Amygdala (tissue), 56 donors: ENCODE data around the gene MLH1.
A peak's percentile ranks its signal among the peaks of the same experiment; 100 is the strongest.
"Not testable (repeated sequence)": the region's sequence is repeated elsewhere in the genome, so short reads cannot be mapped to it uniquely, and the experiment has no call there.

Experiments used
- DNase-seq, 56 donors: peaks; one replicate each; lab custom pipeline; 2025; lab: John Stamatoyannopoulos, UW

The MLH1 gene

DNA sequence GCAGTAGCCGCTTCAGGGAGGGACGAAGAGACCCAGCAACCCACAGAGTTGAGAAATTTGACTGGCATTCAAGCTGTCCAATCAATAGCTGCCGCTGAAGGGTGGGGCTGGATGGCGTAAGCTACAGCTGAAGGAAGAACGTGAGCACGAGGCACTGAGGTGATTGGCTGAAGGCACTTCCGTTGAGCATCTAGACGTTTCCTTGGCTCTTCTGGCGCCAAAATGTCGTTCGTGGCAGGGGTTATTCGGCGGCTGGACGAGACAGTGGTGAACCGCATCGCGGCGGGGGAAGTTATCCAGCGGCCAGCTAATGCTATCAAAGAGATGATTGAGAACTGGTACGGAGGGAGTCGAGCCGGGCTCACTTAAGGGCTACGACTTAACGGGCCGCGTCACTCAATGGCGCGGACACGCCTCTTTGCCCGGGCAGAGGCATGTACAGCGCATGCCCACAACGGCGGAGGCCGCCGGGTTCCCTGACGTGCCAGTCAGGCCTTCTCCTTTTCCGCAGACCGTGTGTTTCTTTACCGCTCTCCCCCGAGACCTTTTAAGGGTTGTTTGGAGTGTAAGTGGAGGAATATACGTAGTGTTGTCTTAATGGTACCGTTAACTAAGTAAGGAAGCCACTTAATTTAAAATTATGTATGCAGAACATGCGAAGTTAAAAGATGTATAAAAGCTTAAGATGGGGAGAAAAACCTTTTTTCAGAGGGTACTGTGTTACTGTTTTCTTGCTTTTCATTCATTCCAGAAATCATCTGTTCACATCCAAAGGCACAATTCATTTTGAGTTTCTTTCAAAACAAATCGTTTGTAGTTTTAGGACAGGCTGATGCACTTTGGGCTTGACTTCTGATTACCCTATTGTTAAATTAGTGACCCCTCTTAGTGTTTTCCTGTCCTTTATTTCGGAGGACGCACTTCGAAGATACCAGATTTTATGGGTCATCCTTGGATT is at the start of gene MLH1:
TSS of gene MLH1 (plus strand) at position 193 of the 958 bp plus-strand sequence. CDS start at position 223, 30 bp downstream.
- no peak for DNase-seq

DNA sequence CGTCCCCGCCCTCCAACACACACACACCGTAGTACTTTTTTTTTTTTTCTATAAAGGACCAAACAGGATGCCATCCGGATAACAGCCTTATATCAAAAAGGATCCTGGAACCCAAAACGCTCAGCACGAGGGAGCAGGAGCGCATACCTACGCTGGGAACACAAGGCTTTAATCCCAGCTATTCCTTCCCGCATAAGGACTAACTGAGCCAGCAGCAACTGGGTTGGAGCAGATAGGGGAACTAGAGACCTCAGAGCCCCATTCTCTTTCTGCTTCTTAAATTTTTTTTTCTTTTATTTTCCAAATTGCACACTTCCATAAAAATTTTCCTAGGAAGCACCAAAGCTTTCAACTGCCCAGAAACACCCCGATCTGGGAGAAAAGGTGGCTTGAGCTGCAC is 49.7 kb upstream of the MLH1 start:
- no peak for DNase-seq

DNA sequence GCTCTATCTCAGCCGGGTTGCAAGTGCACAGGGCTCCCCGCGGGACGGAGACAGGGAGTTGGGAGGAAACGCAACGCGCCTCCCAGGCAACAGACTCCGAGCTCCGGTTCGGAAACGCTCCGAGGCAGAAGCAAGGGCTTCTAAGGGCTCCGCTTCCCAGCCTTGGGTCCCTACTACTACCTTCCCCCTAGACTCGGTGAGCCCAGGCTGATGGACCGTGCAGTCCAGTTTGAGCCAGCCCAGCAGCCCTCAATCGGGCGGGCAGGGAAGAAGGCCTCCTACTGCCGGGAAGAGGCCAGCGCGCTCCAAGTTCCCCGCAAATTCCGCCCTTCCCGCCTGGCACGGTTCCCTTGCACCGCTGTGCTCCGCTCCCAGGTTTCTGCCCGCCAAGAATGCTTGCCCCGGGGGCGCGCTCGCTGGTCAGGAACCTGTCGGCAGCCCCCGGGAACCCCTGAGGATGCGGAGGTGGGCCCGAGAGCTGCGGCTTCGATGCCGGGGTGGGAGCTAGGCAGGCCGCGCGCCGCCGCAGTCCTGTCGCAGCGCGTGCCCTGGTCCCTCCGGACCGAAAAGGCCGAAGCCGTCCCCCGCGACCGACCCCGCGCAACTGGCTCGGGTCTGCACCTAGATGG is 49.2 kb upstream of the MLH1 start:
- DNase-seq: peak in 43 of 56 donors; percentile 2 to 73 (median 43)

DNA sequence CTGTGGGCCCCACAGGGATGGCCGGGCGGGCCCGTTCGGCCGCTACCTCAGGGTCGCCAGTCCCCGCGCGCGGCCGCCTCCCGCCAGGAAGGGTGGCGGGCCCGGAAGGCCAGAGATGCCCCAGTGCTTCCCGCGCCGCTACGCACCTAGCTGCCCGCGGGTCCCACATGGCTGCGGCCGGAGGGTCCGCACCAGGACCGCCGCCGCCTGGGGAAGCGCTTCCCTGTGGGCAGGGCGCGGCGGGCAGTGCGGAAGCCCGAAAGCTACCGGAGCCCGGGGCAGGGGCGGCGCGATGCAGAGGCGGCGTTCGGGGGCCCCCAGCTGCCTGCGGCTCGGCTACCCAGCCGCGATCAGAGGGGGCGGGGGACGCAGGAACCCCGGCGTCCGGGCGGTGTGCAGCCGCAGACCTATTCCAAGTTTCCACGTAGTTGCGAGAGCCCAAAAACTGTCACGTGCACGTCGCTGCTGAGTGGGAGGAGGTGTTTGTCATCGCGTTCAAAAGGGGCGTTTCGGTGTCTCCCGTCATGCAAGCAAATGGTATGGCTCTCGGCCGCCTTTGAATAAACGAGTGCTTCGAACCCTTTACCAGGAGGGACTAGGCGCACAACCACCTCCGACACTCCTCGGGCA is 48.6 kb upstream of the MLH1 start, which contains the start of gene TRANK1:
TSS of gene TRANK1 (minus strand) at position 414 of the 630 bp plus-strand sequence. CDS start at position 169, 245 bp downstream.
- peak in 48 of 56 donors; percentile 5 to 68 (median 37) for DNase-seq

DNA sequence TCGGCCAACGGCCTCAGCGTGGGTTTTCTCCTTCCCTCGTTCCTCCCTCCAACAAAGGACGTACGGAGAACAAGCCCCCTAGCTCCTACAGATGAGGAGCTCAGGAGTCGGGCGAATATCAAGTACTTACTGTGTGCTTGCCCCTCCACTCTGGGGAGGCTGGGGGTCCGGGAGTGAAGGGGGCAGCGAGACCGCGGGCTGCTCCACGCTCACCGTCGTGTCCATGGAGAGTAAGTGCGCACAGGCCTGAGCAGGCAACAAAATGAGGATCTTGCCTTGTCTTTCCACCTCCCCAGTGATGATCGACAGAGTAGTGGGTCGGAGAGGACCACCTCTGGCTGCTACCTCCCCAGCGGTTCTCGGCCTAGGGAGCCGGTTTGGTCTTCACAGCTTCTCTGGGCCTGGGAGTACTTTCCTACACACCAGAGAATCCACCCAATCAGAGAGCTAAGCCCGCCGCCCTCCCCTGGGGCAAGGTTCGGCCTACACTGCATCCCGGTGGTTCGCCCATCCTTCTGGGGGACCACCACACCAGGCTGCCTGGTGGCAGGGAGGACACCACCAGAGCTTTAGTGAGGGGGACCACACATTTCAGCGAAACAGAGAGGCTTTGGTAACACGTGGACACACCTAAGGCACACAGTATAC is 47.9 kb upstream of the MLH1 start:
- peak in 1 of 56 donors; percentile 9 for DNase-seq

DNA sequence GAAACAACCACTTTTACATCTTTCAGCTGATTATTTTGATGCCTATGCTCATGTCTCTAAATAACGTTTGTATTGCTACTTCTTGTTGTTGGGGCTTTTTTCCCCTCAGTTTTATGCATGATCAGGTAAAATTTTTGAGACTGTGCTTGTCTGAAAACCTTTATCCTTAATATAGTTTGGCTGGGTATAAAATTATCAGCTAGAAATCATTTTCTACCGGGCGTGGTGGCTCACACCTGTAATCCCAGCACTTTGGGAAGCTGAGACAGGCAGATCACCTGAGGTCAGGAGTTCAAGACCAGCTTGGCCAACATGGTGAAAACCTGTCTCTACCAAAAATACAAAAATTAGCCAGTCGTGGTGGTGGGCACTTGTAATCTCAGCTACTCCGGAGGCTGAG is 45.5 kb upstream of the MLH1 start:
- DNase-seq: not testable (repeated sequence)

DNA sequence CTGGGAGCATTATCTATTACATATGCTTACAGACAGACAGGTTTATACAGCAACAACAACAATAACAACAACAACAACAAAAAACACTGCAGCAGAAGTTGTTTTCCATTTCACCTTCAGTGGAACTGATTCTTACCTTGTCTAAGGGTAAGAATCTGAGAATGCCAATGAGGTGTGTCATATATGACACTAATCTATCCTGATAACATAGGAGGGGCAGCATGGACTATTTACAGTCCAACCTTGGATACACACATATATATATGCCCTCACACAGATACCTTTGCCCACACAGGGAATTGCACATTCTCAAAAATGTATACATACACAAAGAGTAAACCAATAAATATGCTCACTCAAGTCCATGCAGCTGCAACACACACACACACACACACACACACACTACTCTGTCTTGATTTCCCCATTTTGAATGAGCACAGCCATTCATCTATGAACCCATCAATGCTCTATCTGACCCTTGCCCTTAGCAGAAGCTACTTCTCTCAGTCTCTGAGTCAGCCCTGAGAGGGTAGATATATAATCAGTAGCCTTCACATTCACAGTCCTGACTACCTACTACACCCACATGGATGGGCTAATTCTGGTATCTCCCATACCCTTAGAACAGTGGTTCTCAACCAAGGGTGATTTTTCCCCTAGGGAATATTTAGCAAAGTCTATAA is 38.7 kb upstream of the MLH1 start:
- DNase-seq: no peak

DNA sequence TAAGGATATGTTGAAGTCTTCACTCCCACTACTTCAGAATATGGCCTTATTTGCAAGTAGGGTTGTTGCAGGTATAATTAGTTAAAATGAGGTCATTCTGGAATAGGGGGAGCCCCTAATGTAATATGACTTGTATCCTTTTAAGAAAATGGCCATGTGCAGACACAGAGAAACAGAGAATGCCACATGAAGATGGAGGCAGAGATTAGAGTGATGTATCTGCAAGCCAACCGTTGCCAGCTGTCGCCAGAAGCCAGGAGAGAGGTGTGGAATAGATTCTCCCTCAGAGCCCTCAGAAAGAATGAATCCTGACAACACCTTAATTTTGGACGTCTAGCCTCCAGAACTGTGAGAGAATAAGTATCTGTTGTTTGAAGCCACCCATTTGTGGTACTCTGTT is 37.2 kb upstream of the MLH1 start:
- DNase-seq: no peak

DNA sequence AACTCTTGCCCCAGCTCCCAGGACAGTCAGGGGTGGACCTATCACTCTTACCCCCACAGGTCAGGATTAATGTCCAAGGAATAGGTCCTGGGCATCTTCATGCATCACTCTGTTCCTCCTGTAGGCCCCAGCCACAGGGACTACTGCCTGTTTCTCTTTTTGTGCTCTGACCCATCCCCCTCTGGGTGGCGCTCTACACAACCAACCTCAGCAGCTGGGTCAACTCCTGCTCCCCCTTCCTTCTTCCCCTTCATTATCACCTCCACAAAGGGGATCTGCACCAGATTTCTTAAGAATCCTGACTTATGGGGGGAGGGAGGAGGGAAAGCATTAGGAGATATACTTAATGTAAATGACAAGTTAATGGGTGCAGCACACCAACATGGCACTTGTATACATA is 36.3 kb upstream of the MLH1 start:
- no peak for DNase-seq

DNA sequence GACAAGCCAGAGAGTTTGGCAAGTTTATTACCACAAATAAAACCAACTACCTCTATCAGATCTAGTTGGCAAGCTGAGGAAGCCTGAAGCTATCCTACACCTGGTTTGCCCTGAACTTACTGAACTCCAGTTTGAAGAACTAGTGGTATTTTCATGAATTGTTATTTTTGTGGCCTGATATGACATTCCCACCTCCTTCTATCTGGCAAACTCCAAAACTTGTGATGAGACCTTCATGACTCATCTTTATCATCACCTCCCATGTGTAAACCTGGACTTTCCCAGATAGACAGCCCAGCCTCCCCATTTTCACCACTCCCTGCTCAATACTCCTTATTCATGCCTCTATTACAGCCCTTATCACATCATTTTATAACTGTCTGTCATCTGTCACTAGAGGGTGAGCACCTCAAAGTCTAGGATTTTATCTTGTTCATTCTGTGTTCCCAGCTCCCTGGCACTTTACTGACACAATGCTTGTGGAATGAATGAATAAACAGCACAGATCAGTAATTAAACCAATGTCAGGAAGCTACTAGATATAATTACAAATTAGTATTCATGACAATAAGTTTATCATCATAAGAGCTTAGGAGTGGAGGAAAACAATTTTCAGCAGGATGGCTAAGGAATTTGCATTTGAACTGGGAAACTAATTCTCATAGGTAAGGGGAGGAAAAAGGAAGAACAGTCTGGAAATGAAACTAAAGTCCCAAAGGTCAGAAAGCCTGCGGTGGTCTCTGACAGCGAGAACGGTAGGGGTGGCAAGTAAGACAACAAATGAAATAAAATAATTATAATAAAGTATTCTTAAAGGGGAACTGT is 35.2 kb upstream of the MLH1 start:
- no peak for DNase-seq

DNA sequence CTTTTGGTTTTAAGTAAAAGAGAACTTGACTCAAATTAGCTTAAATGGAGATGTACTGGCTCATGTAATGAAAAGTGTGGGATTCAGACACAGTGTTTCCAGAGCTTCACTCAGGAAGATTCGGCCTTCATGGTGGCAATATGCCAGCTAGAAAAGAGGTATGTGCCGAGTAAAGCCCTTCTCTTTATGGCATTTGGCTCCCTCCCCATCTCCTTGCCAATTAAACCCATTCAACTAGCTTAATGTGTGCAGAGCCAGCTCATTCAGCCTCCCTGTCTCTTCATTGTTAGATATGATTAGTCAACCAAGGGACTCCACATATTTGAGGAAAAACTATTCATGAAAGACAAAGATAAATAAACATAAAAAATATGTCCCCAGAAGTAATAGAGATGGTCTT is 33.5 kb upstream of the MLH1 start:
- DNase-seq: peak in 1 of 56 donors; percentile 7

DNA sequence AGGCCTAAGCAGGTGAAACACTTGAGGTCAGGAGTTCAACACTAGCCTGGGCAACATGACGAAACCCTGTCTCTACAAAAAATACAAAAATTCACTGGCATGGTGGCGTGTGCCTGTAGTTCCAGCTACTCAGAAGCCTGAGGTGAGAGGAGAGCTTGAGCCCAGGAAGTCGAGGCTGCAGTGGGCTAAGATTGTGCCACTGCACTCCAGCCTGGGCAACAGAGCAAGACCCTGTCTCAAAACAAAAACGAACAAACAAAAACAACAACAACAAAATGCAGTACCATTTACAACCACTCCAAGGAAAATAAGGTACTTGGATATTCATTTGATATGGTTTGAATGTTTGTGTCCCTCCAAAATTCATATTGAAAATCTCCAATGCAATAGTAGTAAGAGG is 32.8 kb upstream of the MLH1 start:
- no peak for DNase-seq

DNA sequence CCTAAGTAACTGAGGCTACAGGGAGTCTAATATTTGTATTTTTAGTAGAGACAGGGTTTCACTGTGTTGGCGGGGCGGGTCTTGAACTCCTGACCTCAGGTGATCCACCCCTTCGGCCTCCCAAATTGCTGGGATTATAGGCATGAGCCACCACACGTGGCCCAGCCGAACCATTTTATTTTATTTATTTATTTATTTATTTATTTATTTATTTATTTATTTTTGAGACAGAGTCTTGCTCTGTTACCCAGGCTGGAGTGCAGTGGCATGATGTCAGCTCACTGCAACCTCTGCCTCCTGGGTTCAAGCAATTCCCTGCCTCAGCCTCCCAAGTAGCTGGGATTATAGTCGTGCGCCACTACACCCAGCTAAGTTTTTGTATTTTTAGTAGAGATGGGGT is 30.3 kb upstream of the MLH1 start:
- not testable (repeated sequence) for DNase-seq

DNA sequence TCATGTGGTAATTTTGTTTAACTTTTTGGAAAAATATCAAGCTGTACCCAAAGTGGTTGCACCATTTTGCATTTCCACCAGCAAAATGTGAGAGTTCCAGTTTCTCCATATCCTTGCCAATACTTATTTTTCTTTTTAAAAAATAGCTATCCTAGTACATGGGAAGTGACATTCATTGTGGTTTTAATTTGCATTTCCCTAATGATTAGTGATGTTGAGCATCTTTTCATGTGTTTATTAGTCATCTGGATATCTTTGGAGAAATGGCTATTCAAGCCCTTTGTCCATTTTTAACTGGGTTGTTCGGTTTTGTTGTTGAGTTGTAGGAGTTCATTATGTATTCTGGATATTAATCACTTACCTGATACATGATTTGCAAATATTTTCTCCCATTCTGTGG is 29.0 kb upstream of the MLH1 start:
- no peak for DNase-seq

DNA sequence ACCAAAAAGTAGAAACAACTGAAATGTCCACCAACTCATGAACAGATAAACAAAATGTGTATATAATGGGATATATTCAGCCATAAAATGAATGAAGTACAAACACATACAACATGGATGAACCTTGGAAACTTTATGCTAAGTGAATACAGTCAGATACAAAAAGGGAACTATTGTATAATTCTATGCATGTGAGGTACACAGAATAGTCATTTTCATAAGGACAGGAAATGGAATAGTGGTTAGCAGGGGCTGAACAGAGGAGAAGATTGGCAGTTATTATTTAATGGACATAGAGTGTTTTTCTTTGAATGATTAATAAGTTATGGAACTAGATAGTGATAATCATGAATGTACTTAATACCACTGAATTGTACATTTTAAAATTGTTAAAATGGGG is 28.5 kb upstream of the MLH1 start:
- DNase-seq: no peak

DNA sequence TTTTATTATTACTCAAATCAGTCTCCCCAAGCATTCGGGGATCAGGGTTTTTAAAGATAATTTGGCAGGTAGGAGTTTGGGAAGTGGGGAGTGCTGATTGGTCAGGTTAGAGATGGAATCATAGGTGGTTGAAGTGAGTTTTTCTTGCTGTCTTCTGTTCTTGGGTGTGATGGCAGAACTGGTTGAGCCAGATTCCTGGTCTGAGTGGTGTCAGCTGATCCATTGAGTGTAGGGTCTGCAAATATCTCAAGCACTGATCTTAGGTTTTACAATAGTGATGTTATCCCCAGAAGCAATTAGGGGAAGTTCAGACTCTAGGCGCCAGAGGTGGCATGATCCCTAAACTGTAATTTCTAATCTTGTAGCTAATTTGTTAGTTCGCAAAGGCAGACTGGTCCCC is 27.9 kb upstream of the MLH1 start:
- DNase-seq: no peak

DNA sequence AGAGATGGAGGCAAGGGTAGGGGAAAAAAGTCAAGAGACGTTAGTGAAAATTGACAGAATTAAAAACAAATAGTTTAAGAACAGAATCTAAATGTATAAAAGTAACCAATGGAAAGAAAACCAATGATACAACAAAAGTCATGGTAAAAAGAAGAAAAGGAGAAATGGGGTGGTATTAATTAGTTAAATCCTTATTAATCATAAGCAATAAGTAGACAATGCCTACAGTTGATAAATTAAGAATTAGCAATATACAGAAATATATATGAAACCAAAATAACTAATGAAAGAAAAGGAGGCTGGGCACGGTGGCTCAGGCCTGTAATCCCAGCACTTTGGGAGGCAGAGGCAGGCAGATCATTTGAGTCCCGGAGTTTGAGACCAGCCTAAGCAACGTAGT is 24.2 kb upstream of the MLH1 start:
- DNase-seq: no peak

DNA sequence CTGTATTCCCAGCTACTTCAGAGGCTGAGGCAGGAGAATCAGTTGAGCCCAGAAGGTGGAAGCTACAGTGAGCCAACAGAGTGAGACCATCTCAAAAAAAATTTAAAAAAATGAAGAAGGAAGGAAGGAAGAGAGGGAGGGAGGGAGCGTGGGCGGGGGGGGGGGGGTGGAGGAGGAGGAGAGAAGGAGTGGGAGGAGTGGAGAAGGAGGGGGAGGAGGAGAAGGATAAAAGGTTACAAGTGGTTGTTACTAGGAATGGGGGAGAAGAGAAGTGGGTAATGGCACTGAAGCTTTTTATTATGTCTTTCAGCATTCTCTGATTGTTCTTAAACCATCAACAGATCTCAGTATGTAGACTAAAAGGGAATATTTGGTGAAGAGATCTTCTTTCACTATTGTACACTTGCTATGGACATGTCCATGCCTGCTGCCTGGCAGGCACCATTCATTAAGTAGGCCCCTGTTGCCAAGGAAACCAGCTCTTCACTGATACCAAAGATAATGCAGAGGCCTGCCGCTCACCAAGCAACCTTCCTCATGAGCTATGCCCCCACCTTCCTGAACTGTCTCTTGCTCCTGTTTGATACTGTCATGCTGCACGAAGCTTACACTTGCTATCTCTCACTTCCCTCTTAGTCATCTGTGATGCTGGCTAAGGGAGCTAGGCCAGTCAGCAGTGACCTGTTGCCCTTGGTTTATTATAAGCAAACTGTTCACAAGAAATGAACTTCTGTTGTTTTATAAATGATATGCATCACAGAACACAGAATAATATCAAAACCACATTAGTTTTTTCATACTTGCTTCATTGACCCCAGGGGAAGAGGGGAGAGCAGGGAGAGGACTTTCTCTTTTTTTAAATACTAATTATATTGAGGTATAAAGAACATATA is 23.5 kb upstream of the MLH1 start:
- peak in 25 of 56 donors; percentile 2 to 42 (median 16) for DNase-seq
